ACHN (cell line): ENCODE data around the gene TAF7.
"Not testable (repeated sequence)": the region's sequence is repeated elsewhere in the genome, so short reads cannot be mapped to it uniquely, and the experiment has no call there.

ENCODE experiments used
- DNase-seq: peaks from one replicate; pipeline ENCODE4 v3.0.0-alpha.2; 2015
- in situ Hi-C: cut with HindIII; loops from 2 replicates; pipeline ENCODE4 v1.10.0; 2017; ENCODE audit warnings: low sequenced_read_pairs, low pct_ligation_motif_present, low pct_unique_long_range_greater_than_20kb

TAF7 gene, protein sequence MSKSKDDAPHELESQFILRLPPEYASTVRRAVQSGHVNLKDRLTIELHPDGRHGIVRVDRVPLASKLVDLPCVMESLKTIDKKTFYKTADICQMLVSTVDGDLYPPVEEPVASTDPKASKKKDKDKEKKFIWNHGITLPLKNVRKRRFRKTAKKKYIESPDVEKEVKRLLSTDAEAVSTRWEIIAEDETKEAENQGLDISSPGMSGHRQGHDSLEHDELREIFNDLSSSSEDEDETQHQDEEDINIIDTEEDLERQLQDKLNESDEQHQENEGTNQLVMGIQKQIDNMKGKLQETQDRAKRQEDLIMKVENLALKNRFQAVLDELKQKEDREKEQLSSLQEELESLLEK

DNA sequence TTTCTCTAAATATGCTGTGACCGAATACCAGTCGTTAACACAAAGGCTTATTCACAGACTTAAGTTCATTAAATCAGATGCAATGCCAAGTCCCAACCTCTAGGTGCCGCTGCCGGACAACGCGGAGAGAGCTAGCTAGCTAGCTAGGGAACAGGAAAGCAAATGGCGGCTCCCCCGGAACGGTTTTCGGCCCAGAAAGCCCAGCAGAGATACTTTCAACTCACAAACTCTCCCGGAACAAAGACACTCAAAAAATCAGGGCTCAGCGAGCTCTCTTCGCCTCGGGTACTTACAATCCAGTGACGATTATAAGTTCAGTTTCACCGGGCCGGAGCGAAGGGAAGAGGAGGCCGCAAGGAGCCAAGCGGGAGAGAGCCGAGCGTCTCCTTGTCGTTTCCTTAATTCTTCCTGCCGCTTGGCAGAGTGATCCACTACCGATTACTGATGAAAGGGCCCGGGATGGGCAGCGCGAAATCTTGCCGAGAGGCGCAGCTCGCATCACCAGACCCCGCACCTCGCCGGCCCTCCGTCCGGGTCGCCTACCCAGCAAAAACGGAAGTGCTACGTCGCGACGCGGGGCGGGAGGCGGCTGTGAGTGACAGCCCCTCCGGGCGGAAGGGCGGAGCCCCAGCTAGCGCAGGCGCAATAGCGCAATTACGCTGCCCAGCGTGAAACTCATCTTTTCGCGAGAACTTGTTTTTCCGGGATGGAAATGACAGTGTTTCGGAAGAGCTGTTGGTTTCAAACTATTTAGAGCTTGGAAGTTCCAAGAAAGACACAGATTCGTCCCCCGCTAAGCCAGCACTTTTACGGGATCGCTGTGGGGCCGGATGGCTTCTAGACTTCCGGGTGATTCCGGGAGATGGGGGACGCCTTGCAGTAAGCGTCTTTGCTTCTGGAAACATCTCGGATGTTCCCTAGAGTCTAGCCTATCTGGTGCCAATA, at the start of gene TAF7:
Gene TAF7 (minus strand): TSS at position 560 of the 945 bp plus-strand sequence. CDS start 740 bp downstream, outside the sequence.
- peak; percentile 92 for DNase-seq
- in situ Hi-C loops = no loop called here

DNA sequence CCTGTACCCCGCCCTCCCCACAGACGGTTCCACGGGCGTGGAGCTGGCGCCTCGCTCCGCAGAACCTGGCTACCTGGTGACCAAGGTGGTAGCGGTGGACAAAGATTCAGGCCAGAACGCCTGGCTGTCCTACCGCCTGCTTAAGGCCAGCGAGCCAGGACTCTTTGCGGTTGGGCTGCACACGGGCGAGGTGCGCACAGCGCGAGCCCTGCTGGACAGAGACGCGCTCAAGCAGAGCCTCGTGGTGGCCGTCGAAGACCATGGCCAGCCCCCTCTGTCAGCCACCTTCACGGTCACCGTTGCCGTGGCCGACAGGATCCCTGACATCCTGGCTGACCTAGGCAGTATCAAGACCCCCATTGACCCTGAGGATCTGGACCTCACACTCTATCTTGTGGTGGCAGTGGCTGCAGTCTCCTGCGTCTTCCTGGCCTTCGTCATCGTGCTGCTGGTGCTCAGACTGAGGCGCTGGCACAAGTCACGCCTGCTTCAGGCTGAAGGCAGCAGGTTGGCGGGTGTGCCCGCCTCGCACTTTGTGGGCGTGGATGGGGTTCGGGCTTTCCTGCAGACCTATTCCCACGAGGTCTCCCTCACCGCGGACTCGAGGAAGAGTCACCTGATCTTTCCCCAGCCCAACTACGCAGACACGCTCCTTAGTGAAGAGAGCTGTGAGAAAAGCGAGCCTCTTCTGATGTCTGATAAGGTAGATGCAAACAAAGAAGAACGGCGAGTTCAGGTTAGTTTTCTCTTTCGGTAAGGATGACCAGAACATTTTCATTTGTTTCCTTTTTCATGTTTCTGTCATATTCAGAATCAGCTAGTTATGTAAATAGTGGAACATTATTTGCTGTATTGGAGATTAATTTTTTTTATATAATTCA, 45.7 kb upstream of the TAF7 start:
- DNase-seq = no peak
- in situ Hi-C loops = no loop called here

DNA sequence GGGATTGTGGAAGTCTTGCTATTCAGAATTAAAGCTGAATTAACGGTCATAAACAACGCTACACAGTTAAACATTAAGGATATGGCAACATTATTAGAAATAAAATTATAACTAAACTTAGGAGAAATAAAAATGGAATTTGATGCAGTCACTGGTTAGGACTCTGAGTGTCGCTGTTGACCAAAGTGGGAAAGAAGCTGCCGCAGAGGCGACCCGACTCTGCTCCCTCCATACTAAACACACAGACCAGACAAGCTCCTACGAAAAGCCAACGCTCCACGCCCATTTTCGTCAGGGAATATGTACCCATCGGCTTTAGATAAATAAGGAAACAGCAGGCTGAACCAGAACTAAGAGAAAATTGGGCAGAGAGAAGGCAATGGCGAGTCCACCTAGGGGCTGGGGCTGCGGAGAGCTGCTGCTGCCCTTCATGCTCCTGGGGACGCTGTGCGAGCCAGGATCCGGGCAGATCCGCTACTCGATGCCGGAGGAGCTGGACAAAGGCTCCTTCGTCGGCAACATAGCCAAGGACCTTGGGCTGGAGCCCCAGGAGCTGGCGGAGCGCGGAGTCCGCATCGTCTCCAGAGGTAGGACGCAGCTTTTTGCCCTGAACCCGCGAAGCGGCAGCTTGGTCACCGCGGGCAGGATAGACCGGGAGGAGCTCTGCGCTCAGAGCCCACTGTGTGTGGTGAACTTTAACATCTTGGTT, 43.5 kb upstream of the TAF7 start, which contains the start of gene PCDHGA5:
Gene PCDHGA5 (plus strand): TSS at position 211 of the 709 bp plus-strand sequence. CDS start 169 bp downstream, at position 380.
- in situ Hi-C loops = no loop called here
- no peak for DNase-seq

DNA sequence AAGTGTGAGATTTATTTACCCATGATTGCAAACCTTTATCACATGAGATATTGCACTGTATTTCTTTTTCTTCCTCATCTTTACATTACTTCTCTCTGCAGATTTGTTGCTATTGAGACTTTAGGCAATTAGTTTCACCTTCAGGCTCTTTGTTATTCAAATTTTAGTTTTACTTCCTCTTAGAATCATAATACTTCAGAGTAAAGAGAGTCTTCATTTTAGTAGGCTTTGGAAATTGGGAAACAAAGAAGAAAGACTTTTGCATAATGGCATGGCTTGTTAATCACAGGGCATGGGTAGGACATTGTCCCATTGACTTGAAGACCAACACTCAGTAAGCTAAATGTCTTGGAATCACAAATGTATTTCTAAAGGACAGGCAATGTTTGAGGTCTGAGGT, 42.1 kb upstream of the TAF7 start:
- DNase-seq = no peak
- in situ Hi-C loops = no loop called here

DNA sequence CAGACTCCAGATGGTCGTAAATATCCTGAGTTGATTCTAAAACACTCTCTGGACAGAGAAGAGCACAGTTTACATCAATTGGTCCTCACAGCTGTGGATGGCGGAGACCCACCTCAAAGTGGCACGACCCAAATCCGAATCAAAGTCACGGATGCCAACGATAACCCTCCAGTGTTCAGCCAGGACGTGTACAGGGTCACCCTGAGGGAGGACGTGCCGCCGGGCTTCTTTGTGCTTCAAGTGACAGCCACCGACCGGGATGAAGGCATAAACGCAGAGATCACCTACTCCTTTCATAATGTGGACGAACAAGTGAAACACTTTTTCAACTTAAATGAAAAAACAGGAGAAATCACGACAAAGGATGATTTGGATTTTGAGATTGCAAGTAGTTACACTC, 40.1 kb upstream of the TAF7 start:
- in situ Hi-C loops = no loop called here
- no peak for DNase-seq

DNA sequence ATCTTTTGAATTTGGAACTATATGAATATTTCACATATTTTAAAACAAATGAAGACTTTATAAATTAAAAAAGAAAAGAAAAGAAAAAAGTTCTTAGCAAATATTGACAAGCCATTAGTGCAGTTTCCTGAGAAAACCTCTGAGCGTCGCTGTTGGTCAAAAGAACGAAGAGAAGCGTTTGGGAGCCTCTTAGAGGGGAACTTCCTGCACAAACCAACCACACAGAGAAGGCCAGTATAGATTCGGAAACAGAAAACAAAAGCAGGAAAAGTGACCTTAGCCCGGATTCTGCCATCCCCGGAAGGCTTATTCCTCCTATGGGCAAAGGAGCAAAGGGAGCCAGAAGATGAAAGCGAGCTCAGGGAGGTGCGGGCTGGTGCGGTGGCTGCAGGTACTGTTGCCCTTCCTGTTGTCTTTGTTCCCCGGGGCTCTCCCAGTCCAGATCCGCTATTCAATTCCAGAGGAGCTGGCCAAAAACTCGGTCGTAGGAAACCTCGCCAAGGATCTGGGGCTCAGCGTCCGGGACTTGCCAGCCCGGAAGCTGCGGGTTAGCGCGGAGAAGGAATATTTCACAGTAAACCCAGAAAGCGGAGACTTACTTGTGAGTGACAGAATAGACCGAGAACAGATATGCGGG, 39.3 kb upstream of the TAF7 start, which contains the start of gene PCDHGB2:
Gene PCDHGB2 (plus strand): TSS at position 205 of the 637 bp plus-strand sequence. CDS start 142 bp downstream, at position 347.
- in situ Hi-C loops = no loop called here
- peak; percentile 3 for DNase-seq

DNA sequence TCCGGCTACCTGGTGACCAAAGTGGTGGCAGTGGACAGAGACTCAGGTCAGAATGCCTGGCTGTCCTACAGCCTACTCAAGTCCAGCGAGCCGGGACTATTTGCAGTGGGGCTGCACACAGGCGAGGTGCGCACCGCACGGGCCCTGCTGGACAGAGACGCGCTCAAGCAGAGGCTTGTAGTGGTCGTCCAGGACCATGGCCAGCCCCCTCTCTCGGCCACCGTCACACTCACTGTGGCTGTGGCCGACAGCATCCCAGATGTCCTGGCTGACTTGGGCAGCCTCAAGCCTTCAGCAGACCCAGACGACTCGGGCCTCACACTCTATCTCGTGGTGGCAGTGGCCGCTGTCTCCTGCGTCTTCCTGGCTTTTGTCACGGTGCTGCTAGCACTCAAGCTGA, 36.4 kb upstream of the TAF7 start:
- no peak for DNase-seq
- in situ Hi-C loops = no loop called here

DNA sequence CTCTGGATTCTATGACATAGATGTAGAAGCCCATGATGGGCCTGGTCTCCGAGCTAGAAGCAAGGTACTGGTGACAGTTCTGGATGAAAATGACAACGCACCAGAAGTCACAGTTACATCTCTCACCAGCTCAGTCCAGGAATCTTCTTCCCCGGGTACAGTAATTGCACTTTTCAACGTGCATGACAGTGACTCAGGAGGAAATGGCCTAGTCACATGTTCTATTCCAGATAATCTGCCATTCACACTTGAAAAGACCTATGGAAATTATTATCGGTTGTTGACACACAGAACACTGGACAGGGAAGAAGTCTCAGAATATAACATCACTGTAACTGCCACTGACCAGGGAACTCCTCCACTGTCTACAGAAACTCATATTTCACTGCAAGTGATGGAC, 35.5 kb upstream of the TAF7 start:
- no peak for DNase-seq
- in situ Hi-C loops = no loop called here

DNA sequence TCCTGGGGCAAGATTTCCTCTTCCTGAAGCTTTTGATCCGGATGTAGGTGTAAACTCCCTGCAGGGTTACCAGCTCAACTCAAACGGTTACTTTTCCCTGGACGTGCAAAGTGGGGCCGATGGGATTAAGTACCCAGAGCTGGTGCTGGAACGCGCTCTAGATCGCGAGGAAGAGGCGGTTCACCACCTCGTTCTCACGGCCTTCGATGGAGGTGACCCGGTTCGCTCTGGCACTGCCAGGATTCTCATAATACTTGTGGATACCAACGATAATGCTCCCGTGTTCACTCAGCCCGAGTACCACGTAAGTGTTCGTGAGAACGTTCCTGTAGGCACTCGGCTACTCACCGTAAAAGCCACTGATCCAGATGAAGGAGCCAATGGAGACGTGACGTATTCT, 35.1 kb upstream of the TAF7 start:
- in situ Hi-C loops = no loop called here
- DNase-seq = no peak

DNA sequence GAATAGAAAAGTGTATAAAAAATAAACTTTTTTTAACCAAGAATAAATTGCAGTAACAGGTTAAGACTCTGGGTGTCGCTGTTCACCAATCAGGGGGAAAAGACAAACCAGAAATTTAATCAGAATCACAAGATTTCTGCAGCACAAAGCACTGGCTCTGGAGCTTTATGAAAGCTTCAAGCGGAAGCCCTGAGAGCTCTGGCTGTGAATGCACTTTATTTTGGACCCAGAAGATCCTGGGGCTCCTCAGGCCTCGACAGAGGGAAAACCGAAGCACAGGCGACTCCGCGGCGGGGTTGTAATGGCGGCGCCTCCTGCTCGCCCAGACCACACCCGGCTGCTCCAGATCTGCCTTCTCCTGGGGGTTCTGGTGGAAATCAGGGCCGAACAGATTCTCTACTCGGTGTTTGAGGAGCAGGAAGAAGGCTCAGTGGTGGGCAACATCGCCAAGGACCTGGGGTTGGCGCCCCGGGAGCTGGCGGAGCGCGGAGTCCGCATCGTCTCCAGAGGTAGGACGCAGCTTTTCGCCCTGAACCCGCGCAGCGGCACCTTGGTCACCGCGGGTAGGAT, 34.4 kb upstream of the TAF7 start, which contains the start of gene PCDHGA4:
Gene PCDHGA4 (plus strand): TSS at position 122 of the 570 bp plus-strand sequence. CDS start 87 bp downstream, at position 209.
- peak; percentile 8 for DNase-seq
- in situ Hi-C loops = no loop called here

DNA sequence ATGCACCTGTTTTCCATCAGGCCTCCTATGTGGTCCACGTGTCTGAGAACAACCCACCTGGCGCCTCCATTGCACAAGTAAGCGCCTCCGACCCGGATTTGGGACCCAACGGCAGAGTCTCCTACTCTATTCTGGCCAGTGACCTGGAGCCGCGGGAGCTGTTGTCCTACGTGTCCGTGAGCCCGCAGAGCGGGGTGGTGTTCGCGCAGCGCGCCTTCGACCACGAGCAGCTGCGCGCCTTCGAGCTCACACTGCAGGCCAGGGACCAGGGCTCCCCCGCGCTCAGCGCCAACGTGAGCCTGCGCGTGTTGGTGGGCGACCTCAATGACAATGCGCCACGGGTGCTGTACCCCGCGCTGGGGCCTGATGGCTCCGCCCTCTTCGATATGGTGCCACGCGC, 31.0 kb upstream of the TAF7 start:
- no peak for DNase-seq
- in situ Hi-C loops = no loop called here

DNA sequence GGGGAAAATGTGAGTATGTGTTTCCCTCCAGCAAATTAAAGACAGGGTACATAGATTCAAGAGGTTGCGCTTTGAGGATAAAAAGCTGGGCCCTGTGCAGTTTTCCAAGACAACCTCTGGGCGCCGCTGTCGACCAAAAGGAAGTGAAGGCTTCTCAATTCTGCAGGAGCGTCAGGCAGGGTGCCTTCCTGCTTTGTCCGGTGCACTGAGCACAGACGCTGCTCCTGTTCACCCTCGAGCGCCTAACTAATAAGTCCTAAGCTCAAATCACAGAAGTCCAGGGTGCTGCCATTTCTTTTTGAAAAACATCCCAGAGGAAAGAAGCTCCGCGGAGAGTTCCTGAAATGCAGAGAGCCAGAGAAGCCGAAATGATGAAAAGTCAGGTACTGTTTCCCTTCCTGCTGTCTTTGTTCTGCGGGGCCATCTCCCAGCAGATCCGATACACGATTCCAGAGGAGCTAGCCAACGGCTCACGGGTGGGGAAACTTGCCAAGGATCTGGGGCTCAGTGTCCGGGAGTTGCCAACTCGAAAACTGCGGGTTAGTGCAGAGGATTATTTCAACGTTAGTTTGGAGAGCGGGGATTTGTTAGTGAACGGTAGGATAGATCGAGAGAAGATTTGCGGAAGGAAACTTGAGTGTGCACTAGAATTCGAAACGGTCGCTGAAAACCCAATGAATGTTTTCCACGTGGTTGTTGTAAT, 29.5 kb upstream of the TAF7 start, which contains the start of gene PCDHGB1:
Gene PCDHGB1 (plus strand): TSS at position 183 of the 703 bp plus-strand sequence. CDS start 162 bp downstream, at position 345.
- peak; percentile 56 for DNase-seq
- in situ Hi-C loops = no loop called here

DNA sequence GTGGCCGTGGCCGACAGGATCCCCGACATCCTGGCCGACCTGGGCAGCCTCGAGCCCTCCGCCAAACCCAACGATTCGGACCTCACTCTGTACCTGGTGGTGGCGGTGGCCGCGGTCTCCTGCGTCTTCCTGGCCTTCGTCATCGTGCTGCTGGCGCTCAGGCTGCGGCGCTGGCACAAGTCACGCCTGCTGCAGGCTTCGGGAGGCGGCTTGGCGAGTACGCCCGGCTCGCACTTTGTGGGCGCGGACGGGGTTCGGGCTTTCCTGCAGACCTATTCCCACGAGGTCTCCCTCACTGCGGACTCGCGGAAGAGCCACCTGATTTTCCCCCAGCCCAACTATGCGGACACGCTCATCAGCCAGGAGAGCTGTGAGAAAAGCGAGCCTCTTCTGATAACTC, 25.4 kb upstream of the TAF7 start:
- in situ Hi-C loops, DNase-seq: not testable (repeated sequence)

DNA sequence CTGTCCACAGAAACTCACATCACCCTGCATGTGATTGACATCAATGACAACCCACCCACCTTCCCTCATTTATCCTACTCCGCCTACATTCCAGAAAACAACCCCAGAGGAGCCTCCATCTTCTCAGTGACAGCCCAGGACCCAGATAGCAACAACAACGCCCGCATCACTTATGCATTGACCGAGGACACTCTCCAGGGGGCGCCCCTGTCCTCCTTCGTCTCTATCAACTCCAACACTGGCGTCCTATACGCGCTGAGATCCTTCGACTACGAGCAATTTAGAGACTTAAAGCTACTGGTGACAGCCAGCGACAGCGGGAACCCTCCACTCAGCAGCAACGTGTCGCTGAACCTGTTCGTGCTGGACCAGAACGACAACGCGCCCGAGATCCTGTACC, 24.7 kb upstream of the TAF7 start:
- in situ Hi-C loops = no loop called here
- no peak for DNase-seq

DNA sequence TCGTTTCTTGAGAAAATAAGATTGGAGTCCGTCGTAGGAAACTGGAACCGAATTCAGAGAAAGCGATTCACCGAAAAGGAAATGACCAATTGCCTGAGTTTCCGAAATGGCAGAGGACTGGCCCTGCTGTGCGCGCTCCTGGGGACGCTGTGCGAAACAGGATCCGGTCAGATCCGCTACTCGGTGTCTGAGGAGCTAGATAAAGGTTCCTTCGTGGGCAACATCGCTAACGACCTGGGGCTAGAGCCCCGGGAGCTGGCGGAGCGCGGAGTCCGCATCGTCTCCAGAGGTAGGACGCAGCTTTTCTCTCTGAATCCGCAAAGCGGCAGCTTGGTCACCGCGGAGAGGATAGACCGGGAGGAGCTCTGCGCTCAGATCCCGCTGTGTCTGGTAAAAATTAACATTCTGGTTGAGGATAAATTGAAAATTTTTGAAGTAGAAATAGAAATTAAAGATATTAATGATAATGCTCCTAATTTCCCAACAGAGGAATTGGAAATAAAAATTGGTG, 23.4 kb upstream of the TAF7 start:
- no peak for DNase-seq
- in situ Hi-C loops = no loop called here
